Keratinocyte (primary cell): ENCODE results near the gene THRB. TPM values are rescaled to one million over a fixed set of nuclear protein-coding genes. Genes with fewer than 3 reads are reported as not detected.
A peak's percentile ranks its signal among the peaks of the same experiment; 100 is the strongest.

Experiments used
- DNase-seq: peaks from one replicate; pipeline ENCODE4 v3.0.0-alpha.2; 2011; ENCODE audit warnings: low read depth, missing footprints, low spot score
- FAIRE-seq: peaks from 2 replicates; lab custom pipeline; 2011; peaks lifted over from hg19 to GRCh38; lab: Jason Lieb, UNC
- H2AFZ ChIP-seq: 2 replicates; pipeline ENCODE4 v1.6.0; 2012; ENCODE audit warnings: low read length, control low read depth, inconsistent platforms; ENCODE audit not compliant: control insufficient read depth
- H3K27ac ChIP-seq: 2 replicates; pipeline ENCODE4 v1.5.1; 2011; ENCODE audit warnings: low read length; ENCODE audit not compliant: control insufficient read depth, insufficient read depth
- H3K27me3 ChIP-seq: 3 replicates; pipeline ENCODE4 v1.6.0; 2011; ENCODE audit warnings: low read length; ENCODE audit not compliant: control insufficient read depth, insufficient read depth; ENCODE audit errors: extremely low read depth
- H3K36me3 ChIP-seq, 2 experiments: 2 replicates in 1 of 2; 3 replicates in 1 of 2; pipeline ENCODE4 v1.5.1; 2011; ENCODE audit warnings: low read length in 2 of 2, mild to moderate bottlenecking in 1 of 2; ENCODE audit not compliant: control insufficient read depth in 2 of 2, insufficient read depth in 2 of 2; ENCODE audit errors: extremely low read depth in 1 of 2
- H3K4me1 ChIP-seq: 3 replicates; pipeline ENCODE4 v1.5.1; 2011; ENCODE audit warnings: low read length; ENCODE audit not compliant: control insufficient read depth, insufficient read depth; ENCODE audit errors: extremely low read depth
- H3K4me2 ChIP-seq: 3 replicates; pipeline ENCODE4 v1.6.0; 2011; ENCODE audit warnings: low read depth, low read length; ENCODE audit not compliant: control insufficient read depth, insufficient read depth; ENCODE audit errors: extremely low read depth
- H3K4me3 ChIP-seq, 3 experiments: fragments of 200-600 bp in 1 of 3; sonication (generic) in 1 of 3; 2 replicates in 2 of 3; 3 replicates in 1 of 3; pipeline ENCODE4 v1.5.1; 2011 to 2016; ENCODE audit warnings: low read length in 3 of 3, mild to moderate bottlenecking in 3 of 3, control low read depth in 2 of 3, inconsistent platforms in 1 of 3, low read depth in 1 of 3, mixed read lengths in 1 of 3, mixed run types in 1 of 3, moderate library complexity in 1 of 3; ENCODE audit not compliant: control insufficient read depth in 2 of 3, insufficient read depth in 2 of 3; ENCODE audit errors: extremely low read depth in 1 of 3
- H3K79me2 ChIP-seq: 2 replicates; pipeline ENCODE4 v1.6.0; 2012; ENCODE audit warnings: low read length; ENCODE audit not compliant: control insufficient read depth, insufficient read depth
- H3K9ac ChIP-seq: 3 replicates; pipeline ENCODE4 v1.6.0; 2011; ENCODE audit warnings: low read length; ENCODE audit not compliant: control insufficient read depth, insufficient read depth; ENCODE audit errors: extremely low read depth
- H3K9me1 ChIP-seq: 3 replicates; pipeline ENCODE4 v1.6.0; 2011; ENCODE audit warnings: low read length; ENCODE audit not compliant: control insufficient read depth, insufficient read depth; ENCODE audit errors: extremely low read depth
- H3K9me3 ChIP-seq: 2 replicates; pipeline ENCODE4 v1.5.1; 2012; ENCODE audit warnings: low read depth, low read length; ENCODE audit not compliant: control insufficient read depth
- H4K20me1 ChIP-seq: 3 replicates; pipeline ENCODE4 v1.6.0; 2011; ENCODE audit warnings: low read length; ENCODE audit not compliant: control insufficient read depth, insufficient read depth; ENCODE audit errors: extremely low read depth
- CTCF ChIP-seq, 3 experiments: IDR thresholded peaks in 1 of 3; conservative IDR thresholded peaks in 1 of 3; optimal IDR thresholded peaks in 1 of 3; 2 replicates in 2 of 3; 3 replicates in 1 of 3; pipeline versions ENCODE3 to v1.5.1; 2011; ENCODE audit warnings: low read length in 3 of 3, mild to moderate bottlenecking in 3 of 3, moderate library complexity in 2 of 3, control low read depth in 1 of 3, inconsistent platforms in 1 of 3; ENCODE audit not compliant: insufficient read depth in 2 of 3; ENCODE audit errors: extremely low read depth in 1 of 3
- EZH2 ChIP-seq: IDR thresholded peaks from one replicate; pipeline ENCODE4 v1.6.1; 2012; ENCODE audit warnings: inconsistent platforms, mild to moderate bottlenecking, low read length, moderate library complexity
- dilution Hi-C: fragments of 300-500 bp; cut with MboI; formaldehyde crosslinking; loops from one replicate; pipeline ENCODE4 v1.7.0; 2020; ENCODE audit warnings: low sequenced_read_pairs; ENCODE audit not compliant: extremely low pct_ligation_motif_present
- polyA plus RNA-seq, 5 experiments: library from polyadenylated mRNA; depleted of rRNA in 3 of 5; stranded (reverse) in 3 of 5; stranded (forward) in 1 of 5; unstranded in 1 of 5; fragments of >200 nt; gene quantifications; 1 replicate in 1 of 5; 2 replicates in 3 of 5; 3 replicates in 1 of 5; pipeline versions ENCODE4 v1.2.1 to v1.2.3, GENCODE V29; 2011 to 2012; ENCODE audit warnings: missing spikeins in 2 of 5, low read depth in 1 of 5, low replicate concordance in 1 of 5

Gene THRB
- polyA plus RNA-seq, 1 donor (not counting 4 experiments of a cell fraction or from before 2014, with no cell fraction given): 2.6 TPM

- Histone ChIP-seq H3K9ac (no peak overlapping the region), H3K4me1 (peaks cover 18% of the 10 kb centered on the region), H4K20me1 (no peaks in the 10 kb centered on the region), H3K27ac (no peak overlapping the region), H3K27me3 (no peaks in the 10 kb centered on the region), H2AFZ (no peak overlapping the region), H3K79me2 (no peaks in the 10 kb centered on the region), H3K4me2 (peak overlapping the region; percentile 57), H3K36me3 (no peaks in the 10 kb centered on the region), H3K9me3 (no peaks in the 10 kb centered on the region), H3K9me1 (no peaks in the 10 kb centered on the region), H3K4me3 (no peak overlapping the region)
- TF ChIP-seq EZH2 (no peak), CTCF (optimal IDR thresholded peaks at IDR 0.05 in 1 of 3, IDR thresholded peaks at IDR 0.05 in 1 of 3, conservative IDR thresholded peaks at IDR 0.05 in 1 of 3; ENCODE audit: extremely low read depth in 1 of 3, insufficient read depth in 2 of 3, low read length in 3 of 3) (no peak)
- dilution Hi-C loops: no loop called here
- peak; percentile 80 for DNase-seq
- peak; percentile 96 for FAIRE-seq
These were observed 338.2 kb downstream of the THRB start for GRCh38 chr3:24156466-24156865.

- FAIRE-seq (no peak), DNase-seq (no peak)
- dilution Hi-C loops: no loop called here
- H3K4me3 ChIP-seq: no peak overlapping the region
- H2AFZ ChIP-seq: no peak overlapping the region
- no peaks in the 10 kb centered on the region for H3K36me3 ChIP-seq
- no peak overlapping the region for H3K27ac ChIP-seq
- H3K9ac ChIP-seq: no peak overlapping the region
- no peak for TF ChIP-seq CTCF (optimal IDR thresholded peaks at IDR 0.05 in 1 of 3, IDR thresholded peaks at IDR 0.05 in 1 of 3, conservative IDR thresholded peaks at IDR 0.05 in 1 of 3; ENCODE audit: extremely low read depth in 1 of 3, insufficient read depth in 2 of 3, low read length in 3 of 3)
- no peaks in the 10 kb centered on the region for H3K79me2 ChIP-seq
- peaks cover 18% of the 10 kb centered on the region for H3K4me1 ChIP-seq
- no peaks in the 10 kb centered on the region for H3K9me1 ChIP-seq
- no peak overlapping the region for H3K4me2 ChIP-seq
- no peaks in the 10 kb centered on the region for H3K9me3 ChIP-seq
- H3K27me3 ChIP-seq: no peaks in the 10 kb centered on the region
- H4K20me1 ChIP-seq: no peaks in the 10 kb centered on the region
These were observed 339.4 kb downstream of the THRB start for GRCh38 chr3:24155276-24155675.
